Measurements from ENCODE around the gene COL18A1.
A peak's percentile ranks its signal among the peaks of the same experiment; 100 is the strongest.
"Not testable (repeated sequence)": the region's sequence is repeated elsewhere in the genome, so short reads cannot be mapped to it uniquely, and the experiment has no call there.

COL18A1 gene

GRCh38 chr21:45497846-45498645, 93.1 kb downstream of the COL18A1 start:
- DNase-seq = no peak

- no peak for DNase-seq
Measured at GRCh38 chr21:45498646-45499000, 93.7 kb downstream of the COL18A1 start.

DNA sequence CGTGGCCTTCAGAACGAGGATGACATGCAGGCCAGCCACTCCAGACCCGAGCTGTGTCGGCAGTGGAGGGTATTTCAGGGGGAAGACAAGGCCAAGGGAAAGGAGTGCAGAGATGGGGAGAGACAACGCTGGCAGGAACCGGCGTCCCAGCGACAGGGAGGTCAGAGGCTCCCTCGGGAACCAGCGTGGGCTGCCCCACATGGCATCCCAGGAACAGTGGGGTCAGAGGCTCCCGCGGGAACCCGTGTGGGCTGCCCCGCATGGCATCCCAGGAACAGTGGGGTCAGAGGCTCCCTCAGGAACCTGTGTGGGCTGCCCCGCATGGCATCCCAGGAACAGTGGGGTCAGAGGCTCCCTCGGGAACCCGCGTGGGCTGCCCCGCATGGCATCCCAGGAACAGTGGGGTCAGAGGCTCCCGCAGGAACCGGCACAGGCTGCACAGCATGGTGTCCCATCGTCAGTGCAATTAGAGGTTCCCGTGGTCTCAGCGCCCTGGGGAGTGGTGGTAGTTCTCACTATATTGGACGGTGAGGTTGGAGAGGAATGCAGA, 94.3 kb downstream of the COL18A1 start:
- DNase-seq = no peak

DNA sequence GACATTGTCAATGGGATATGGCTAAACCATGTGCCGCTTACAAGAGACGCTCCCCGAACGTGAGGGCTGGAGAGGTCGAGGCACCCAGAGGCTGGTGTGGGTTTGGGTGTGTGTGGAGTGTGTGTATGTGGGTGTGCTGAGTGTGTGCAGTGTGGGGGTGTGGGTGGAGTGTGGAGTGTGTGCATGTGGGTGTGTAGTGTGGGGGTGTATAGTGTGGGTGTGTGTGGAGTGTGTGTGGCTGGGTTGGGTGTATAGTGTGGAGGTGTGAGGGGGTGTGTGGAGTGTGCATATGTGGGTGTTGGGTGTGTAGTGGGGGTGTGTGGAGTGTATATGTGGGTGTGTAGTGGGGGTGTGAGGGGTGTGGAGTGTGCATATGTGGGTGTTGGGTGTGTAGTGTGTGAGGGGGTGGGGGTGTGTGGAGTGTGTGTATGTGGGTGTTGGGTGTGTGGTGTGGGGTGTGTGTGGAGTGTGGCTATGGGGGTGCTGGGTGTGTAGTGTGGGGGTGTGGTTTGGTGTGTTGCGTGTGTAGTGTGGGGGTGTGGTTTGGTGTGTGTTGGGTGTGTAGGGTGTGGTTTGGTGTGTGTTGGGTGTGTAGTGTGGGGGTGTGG, 95.1 kb downstream of the COL18A1 start:
- DNase-seq = no peak

DNA sequence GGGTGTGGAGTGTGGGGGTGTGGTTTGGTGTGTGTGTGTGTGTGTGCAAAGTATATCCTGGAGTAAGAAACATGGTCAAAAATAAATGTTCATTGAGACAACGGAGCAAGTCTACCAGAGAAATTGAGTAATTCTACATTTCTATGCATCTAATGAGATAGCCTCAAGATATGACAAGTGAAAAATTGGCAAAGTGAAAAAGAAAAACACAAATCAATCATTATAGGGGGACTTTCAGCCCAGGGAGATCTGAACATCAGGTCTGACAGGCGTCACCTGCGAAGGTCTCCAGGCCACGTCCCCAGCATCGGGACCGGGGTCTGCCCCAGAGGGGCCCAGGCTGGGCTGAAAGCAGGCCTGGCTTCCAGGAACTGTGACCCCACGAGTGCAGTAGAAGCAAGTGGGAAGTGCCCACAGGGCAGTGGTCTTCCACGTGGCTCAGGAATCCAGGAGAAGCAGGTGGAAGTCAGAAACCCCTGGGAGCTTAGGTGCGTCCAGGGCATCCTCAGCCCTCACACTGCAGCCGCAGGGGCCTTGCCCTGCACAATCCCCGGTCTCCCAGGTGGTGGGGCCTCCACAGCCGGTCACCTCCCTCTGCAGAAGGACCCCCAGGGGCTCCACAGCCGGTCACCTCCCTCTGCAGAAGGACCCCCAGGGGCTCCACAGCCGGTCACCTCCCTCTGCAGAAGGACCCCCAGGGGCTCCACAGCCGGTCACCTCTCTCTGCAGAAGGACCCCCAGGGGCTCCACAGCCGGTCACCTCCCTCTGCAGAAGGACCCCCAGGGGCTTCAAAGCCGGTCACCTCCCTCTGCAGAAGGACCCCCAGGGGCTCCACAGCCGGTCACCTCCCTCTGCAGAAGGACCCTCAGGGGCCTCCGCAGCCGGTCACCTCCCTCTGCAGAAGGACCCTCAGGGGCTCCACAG, 96.4 kb downstream of the COL18A1 start:
- peak; percentile 46 for DNase-seq

DNA sequence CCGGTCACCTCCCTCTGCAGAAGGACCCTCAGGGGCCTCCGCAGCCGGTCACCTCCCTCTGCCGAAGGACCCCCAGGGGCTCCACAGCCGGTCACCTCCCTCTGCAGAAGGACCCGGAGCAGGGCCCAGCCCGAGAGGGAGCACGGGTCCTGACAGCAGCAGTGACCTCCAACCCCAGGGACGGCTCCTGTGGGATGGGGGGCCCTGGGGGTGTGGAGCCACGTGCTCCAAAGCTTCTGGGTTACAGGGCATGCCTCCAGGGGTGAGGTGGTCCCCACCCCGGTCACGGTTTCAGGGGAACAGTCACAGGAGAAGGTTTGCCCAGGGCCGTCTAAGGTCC, 97.0 kb downstream of the COL18A1 start:
- peak; percentile 46 for DNase-seq

- peak; percentile 42 for DNase-seq
Measured at GRCh38 chr21:45502600-45502999, 97.6 kb downstream of the COL18A1 start.

DNA sequence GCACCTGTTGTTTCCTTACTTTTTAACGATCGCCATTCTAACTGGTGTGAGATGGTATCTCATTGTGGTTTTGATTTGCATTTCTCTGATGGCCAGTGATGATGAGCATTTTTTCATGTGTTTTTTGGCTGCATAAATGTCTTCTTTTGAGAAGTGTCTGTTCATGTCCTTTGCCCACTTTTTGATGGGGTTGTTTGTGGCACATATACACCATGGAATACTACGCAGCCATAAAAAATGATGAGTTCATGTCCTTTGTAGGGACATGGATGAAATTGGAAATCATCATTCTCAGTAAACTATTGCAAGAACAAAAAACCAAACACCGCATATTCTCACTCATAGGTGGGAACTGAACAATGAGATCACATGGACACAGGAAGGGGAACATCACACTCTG, 98.3 kb downstream of the COL18A1 start:
- DNase-seq = not testable (repeated sequence)

- no peak for DNase-seq
Measured at GRCh38 chr21:45504021-45504515, 99.1 kb downstream of the COL18A1 start.

DNA sequence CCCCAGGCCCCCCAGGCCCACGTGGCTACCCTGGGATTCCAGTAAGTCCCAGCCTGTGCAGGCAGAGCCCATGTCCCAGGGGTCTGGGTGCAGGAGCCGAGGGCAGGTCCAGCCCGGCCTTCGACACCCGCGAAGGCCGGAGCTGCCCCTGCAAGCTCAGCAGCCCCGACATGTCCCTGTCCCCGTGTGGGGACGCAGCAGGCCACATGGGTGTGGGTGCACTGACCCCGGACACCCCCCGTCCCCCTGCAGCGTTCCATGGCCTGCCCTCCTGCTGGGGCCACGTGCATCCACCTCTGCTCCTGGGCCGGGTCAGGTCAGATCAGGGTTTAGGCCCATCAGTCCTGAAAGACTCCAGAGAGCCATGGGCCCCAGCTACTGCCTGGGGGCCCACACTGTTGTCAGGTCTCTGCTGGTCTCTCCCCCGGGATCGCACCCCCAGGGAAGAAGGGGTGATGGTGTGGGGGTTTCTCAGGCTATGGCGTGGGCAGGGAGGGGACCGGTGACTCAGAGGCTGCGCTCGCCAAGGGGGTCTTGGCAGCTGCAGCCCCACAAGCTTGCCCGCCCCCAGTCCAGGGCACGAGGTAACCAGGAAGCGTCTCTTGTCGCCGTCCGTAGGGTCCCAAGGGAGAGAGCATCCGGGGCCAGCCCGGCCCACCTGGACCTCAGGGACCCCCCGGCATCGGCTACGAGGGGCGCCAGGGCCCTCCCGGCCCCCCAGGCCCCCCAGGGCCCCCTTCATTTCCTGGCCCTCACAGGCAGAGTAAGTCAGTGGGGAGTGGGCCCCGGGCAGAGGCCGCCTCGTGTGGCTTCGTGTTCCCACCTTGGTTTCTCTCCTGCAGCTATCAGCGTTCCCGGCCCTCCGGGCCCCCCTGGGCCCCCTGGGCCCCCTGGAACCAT, 99.8 kb downstream of the COL18A1 start:
- DNase-seq = no peak

DNA sequence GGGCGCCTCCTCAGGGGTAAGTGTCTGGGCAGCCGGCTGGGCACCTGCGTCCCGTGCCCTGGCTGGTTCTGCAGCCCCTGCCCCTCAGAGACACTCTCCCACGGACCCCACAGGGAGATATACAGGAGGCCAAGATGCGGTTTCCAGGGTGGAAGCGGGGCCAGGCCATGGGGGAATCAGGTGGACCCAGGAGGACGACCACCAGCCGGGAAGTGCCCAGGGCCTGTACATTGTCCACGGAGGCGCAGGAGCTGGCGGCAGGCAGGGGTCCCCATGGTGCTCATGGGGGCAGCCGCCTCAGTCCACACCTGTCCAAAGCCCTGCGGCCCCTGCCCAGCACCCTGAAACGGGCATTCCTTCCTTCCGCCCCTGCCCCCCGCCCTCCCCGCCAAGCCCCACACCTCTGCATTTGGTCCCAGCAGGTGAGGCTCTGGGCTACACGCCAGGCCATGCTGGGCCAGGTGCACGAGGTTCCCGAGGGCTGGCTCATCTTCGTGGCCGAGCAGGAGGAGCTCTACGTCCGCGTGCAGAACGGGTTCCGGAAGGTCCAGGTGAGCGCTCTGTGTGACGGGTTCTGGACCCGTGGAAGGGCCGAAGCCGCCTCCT, 100.6 kb downstream of the COL18A1 start:
- DNase-seq = no peak

GRCh38 chr21:45506241-45506817, 101.4 kb downstream of the COL18A1 start:
- no peak for DNase-seq

GRCh38 chr21:45506836-45507522, 102.0 kb downstream of the COL18A1 start:
- DNase-seq = no peak

GRCh38 chr21:45507523-45507875, 102.5 kb downstream of the COL18A1 start:
- DNase-seq = no peak

DNA sequence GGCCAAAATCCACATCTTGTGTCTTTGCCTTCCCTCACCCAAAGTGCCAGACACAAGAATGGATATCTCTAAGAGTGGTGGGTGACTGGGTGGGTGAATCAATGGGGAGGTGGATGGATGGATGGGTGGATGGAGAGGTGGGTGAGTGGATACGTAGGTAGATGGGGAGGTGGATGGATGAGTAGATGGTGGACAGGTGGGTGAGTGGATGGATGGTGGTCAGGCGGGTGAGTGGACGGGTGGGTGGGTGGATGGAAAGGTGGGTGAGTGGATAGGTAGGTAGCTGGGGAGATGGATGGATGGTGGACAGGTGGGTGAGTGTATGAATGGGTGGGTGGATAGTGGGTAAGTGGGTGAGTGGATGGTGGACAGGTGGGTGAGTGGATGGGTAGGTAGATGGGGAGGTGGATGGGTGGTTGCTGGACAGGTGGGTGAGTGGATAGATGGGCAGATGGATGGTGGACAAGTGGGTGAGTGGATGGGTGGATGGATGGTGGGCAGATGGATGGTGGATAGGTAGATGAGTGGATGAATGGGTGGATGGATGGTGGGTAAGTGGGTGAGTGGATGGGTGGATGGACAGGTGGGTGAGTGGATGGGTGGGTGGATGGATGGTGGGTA, 103.0 kb downstream of the COL18A1 start:
- no peak for DNase-seq

DNA sequence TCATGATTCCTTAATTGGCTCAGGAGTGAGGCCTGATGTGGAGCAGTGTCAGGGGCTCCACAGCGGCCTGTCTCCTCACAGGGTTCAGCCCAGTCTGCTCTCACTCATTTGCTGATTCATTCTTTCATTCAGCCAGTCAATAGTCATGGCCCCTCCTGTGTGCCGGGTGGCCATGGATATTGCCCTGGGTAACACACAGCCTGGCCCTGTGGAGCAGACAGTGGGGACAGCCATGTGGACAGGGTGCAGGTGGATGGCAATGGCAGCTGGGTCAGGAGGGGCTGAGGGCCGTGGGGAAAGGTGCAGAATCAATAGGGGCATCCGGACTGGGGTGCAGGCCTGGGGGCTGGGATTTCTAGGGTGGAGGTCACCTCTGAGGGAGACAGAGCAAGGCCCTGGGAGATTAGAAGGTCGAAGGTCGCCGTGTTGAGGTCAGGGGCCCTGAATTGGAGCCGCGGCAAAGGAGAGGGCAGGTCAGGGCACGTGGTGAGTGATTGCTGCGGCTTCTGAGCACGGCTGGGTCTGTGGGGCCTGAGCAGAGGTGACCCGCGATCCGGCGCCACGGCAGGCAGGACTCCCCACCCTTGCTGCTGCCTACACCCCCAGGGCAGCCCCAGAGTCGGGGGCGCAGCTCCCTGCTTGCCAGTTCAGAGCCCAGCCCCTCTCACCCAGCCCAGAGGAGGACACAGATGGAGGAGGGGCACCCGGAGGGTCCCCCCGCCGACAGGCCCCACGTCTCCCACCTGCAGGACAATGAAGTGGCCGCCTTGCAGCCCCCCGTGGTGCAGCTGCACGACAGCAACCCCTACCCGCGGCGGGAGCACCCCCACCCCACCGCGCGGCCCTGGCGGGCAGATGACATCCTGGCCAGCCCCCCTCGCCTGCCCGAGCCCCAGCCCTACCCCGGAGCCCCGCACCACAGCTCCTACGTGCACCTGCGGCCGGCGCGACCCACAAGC, 103.9 kb downstream of the COL18A1 start:
- no peak for DNase-seq

DNA sequence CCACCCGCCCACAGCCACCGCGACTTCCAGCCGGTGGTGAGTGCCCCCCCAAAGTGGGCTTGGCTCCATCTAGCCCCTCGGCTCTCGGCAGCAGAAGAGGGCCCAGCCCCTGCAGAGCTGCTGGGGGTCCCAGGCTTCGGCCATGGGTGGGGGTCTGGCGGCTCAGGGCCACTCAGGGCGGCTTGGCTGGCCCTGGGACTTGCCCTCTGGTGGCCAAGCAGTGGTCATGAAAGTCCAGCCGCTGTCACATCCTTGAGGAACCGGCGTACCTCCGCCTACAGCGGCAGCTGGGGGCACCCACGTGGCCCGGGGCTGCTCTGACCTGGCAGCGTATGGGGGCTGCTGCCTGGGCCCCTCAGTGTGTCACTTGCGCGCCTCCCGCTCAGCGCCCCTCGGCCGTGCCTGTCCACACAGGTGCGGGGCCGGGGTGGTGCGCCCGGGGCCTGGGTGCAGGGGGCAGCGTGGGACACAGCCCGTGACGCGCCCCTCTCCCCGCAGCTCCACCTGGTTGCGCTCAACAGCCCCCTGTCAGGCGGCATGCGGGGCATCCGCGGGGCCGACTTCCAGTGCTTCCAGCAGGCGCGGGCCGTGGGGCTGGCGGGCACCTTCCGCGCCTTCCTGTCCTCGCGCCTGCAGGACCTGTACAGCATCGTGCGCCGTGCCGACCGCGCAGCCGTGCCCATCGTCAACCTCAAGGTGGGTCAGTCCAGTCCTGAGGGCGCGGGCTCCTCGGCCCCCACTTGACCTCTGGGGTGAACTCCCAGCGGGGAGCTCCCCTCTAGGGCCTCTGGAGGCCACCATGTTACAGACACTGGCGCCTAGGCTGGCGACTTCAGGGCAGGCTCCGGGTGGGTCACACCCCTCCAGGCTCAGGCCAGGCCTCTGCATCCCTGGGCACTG, 104.9 kb downstream of the COL18A1 start:
- DNase-seq = no peak

- no peak for DNase-seq
Measured at GRCh38 chr21:45510466-45510955, 105.5 kb downstream of the COL18A1 start.
